Measurements from ENCODE around the gene LBH.
"Not testable (repeated sequence)": the region's sequence is repeated elsewhere in the genome, so short reads cannot be mapped to it uniquely, and the experiment has no call there.

Gene LBH

DNA sequence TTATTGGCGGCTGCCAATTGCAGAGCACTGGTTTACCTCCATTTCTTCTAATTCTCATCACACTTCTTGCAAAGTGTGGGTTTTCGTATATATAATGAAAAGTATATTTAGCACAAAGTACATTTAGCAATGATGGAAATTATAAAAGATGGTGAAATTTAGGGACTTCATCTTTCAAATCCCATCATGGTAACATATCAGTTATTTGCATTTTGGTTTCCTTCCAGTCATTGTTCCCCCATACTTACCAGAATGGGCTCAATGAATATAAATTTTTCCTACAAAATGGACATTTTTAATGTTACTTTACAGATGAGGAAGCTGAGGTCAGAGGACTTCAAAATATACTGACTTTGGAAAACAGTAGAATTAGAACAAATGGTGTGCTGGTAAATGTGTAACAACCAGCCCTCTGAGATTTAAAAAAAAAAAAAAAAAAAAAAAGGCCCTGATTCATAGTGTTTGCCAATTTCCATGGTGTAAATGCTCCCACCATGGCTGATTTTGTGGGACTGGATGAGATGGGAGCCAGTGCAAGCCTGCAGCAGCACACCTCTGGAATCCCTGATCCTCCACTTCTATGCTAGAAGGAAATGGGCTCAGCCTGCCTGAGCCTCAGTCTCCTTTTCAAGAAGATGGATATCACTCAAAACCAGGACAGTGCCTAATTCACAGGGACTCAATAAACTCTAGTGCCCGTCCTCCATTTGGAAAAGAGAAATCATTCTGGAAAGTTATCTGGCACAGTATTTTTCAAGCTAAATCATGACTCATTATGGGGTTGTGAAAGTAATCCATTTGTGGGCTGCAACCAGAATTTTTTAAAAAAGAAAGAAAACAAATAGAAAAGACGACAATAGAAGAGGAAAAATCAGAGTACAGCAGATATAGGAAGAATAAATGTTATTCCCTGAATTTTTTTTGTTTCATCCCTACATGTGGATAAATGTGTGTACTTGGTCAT lies 34.0 kb downstream of the LBH start:
- H3K36me3 ChIP-seq (ENCODE audit: control insufficient read depth, insufficient read depth, low read length) = no peaks in the 10 kb centered on the region
- H3K9me3 ChIP-seq (ENCODE audit: control insufficient read depth, insufficient read depth, low read length) = no peaks in the 10 kb centered on the region
- no peak overlapping the region for H3K9ac ChIP-seq (ENCODE audit: low read depth, low read length)
- H3K4me1 ChIP-seq (ENCODE audit: control insufficient read depth, insufficient read depth, low read length) = peaks cover 5% of the 10 kb centered on the region
- H3K27me3 ChIP-seq (ENCODE audit: control insufficient read depth, insufficient read depth, low read length) = no peaks in the 10 kb centered on the region
- no peak overlapping the region for H3K4me3 ChIP-seq (ENCODE audit: low read depth, low read length)

DNA sequence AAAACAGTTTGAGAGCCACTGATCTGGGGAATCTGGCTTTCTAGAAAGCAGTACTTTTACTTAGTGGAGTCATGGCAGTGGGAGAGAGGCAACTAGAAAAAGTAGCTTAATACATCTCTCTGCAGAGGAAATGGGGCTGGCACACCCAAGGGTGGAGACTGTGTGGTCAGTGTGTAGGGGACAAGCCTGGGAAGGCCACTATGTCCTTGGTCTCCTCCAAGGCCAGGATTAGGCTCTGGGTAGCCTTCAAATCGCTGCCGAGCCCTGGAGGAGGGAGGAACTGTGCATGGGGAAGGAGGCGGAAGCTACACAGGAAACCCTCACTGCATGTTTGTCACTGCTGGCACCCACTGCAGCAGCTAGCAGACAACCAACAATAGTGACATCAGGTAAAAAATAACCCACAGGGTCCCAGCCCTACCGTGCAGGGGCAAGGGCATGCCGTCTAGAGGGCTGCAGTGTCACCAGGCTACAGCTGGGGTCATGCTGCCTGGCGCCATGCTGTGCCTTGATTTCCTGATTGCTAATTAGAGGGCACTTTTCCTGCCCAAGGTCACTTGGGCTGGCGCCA lies 34.8 kb downstream of the LBH start:
- Histone ChIP-seq H3K4me1 (ENCODE audit: control insufficient read depth, insufficient read depth, low read length) (peaks cover 5% of the 10 kb centered on the region), H3K36me3 (ENCODE audit: control insufficient read depth, insufficient read depth, low read length) (no peaks in the 10 kb centered on the region), H3K9me3 (ENCODE audit: control insufficient read depth, insufficient read depth, low read length) (no peaks in the 10 kb centered on the region), H3K9ac (ENCODE audit: low read depth, low read length) (no peak overlapping the region), H3K4me3 (ENCODE audit: low read depth, low read length) (no peak overlapping the region), H3K27me3 (ENCODE audit: control insufficient read depth, insufficient read depth, low read length) (no peaks in the 10 kb centered on the region)

DNA sequence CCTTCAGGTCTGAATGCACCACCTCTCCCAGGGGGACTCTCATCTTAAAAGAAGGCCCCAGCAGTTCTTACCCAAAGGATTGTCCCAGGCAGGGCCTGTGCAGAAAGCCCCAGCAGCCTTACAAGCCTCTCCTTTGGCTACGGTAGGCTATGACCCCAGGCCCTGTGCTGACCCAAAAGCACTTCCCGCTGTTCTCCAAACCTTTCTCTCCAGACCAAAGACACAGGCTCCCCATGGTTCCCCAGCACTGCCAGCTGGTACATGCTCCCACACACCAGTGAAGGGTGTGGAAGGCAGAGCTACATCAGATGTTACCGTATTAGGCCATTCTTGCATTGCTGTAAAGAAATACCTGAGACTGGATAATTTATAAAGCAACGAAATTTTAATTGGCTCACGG lies 35.4 kb downstream of the LBH start:
- Histone ChIP-seq H3K9ac (ENCODE audit: low read depth, low read length) (no peak overlapping the region), H3K9me3 (ENCODE audit: control insufficient read depth, insufficient read depth, low read length) (no peaks in the 10 kb centered on the region), H3K27me3 (ENCODE audit: control insufficient read depth, insufficient read depth, low read length) (no peaks in the 10 kb centered on the region), H3K4me1 (ENCODE audit: control insufficient read depth, insufficient read depth, low read length) (peaks cover 5% of the 10 kb centered on the region), H3K36me3 (ENCODE audit: control insufficient read depth, insufficient read depth, low read length) (no peaks in the 10 kb centered on the region), H3K4me3 (ENCODE audit: low read depth, low read length) (no peak overlapping the region)

DNA sequence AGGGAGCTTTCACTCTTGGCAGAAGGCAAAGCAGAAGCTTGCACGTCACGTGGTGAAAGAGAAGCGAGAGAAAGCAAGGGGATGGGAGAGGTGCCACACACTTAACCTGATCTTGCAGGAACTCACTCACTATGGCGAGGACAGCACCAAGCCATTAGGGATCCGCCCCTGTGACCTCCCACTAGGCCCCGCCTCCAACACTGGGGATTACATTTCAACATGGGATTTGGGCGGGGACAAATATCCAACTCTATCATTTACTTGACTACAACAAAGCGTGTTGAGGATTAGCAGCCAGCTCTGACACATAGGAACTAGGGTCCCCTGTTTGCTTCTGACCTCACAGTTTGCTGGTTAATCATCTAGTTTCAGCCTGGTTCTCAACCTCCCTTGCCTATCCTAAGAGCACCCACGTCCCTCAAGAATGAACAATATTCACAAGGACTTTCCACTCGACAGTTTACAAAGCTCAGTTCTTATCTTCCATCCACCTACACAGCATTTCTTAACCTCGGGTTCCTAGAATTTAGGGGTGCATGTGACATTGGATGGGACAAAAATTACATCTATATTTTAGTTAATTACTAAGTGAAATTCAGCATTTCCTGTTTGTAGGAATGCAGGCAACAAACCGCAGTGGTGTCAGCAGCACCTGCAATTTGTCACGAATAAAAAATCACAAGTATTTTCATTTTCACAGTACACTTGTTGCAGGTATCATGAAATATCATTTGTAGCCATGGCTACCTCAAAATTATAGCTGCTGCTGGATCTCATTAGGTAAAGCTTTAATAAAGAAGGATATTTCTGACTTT lies 36.0 kb downstream of the LBH start:
- no peak overlapping the region for H3K9ac ChIP-seq (ENCODE audit: low read depth, low read length)
- no peaks in the 10 kb centered on the region for H3K9me3 ChIP-seq (ENCODE audit: control insufficient read depth, insufficient read depth, low read length)
- no peak overlapping the region for H3K4me3 ChIP-seq (ENCODE audit: low read depth, low read length)
- H3K36me3 ChIP-seq (ENCODE audit: control insufficient read depth, insufficient read depth, low read length) = no peaks in the 10 kb centered on the region
- peaks cover 5% of the 10 kb centered on the region for H3K4me1 ChIP-seq (ENCODE audit: control insufficient read depth, insufficient read depth, low read length)
- H3K27me3 ChIP-seq (ENCODE audit: control insufficient read depth, insufficient read depth, low read length) = no peaks in the 10 kb centered on the region

DNA sequence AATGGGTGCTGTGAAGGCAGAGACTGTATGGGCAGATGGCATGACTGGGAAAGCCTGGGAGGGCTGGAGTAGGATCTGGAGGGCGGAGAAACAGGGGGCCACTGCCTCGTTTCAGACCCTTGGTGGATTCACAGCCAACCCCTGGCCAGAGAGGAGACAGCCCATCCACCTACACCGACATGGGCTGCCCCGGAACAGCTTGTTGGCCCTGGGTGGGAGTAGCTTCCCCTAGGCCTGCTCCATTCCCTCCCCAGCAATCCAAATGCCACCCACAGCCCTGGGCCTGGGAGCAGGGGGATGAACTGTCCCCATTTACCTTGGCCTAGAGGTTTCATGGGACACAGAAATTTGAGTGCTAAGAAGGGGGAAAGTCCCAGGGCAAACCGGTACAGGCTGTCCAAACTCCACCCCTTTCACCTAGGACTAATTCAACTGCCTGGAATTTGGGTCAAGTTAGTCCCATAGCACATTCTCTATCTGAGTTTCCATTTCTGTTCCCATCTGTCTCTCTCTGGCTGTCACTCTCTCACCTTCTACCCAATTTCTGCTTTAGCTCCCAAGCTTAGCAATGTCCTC lies 37.0 kb downstream of the LBH start:
- Histone ChIP-seq H3K27me3 (ENCODE audit: control insufficient read depth, insufficient read depth, low read length) (no peaks in the 10 kb centered on the region), H3K9me3 (ENCODE audit: control insufficient read depth, insufficient read depth, low read length) (no peaks in the 10 kb centered on the region), H3K4me3 (ENCODE audit: low read depth, low read length) (no peak overlapping the region), H3K36me3 (ENCODE audit: control insufficient read depth, insufficient read depth, low read length) (no peaks in the 10 kb centered on the region), H3K9ac (ENCODE audit: low read depth, low read length) (no peak overlapping the region), H3K4me1 (ENCODE audit: control insufficient read depth, insufficient read depth, low read length) (peaks cover 5% of the 10 kb centered on the region)

DNA sequence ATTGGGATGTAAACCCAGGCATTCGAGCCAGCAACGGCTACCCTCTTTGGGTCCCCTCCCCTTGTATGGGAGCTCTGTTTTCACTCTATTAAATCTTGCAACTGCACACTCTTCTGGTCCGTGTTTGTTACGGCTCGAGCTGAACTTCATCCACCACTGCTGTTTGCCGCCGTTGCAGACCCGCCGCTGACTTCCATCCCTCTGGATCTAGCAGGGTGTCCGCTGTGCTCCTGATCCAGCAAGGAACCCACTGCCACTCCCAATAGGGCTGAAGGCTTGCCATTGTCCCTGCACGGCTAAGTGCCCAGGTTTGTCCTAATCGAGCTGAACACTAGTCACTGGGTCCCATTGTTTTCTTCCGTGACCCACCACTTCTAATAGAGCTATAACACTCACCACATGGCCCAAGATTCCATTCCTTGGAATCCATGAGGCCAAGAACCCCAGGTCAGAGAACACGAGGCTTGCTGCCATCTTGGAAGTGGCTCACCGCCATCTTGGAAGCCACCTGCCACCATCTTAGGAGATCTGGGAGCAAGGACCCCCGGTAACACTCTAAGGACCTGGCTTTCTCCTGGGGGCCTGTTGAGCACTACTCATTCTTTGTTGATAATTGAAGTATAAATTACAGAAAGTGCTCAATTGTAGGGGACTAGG lies 37.9 kb downstream of the LBH start:
- H3K4me1 ChIP-seq (ENCODE audit: control insufficient read depth, insufficient read depth, low read length); H3K9me3 ChIP-seq (ENCODE audit: control insufficient read depth, insufficient read depth, low read length); H3K9ac ChIP-seq (ENCODE audit: low read depth, low read length); H3K4me3 ChIP-seq (ENCODE audit: low read depth, low read length); H3K27me3 ChIP-seq (ENCODE audit: control insufficient read depth, insufficient read depth, low read length); H3K36me3 ChIP-seq (ENCODE audit: control insufficient read depth, insufficient read depth, low read length): not testable (repeated sequence)

DNA sequence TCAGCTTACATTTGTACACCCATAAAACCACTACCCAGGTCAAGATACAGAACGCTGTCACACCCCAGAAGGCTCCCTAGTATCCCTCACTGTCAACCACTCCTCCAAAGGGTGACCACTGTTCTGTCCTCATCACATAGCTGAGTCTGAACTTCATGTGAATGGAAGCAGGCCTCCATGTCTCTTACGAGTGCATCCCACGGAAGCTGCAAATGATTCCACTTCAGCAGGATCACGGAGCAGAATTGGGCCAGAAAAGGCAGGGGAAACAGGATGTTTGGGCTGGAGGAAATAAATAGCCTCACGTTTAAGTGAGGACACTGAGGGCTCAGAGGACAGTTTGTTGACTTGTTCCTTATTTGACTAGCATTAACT lies 38.4 kb downstream of the LBH start:
- H3K36me3 ChIP-seq (ENCODE audit: control insufficient read depth, insufficient read depth, low read length) = no peaks in the 10 kb centered on the region
- H3K27me3 ChIP-seq (ENCODE audit: control insufficient read depth, insufficient read depth, low read length) = no peaks in the 10 kb centered on the region
- H3K9me3 ChIP-seq (ENCODE audit: control insufficient read depth, insufficient read depth, low read length) = no peaks in the 10 kb centered on the region
- peaks cover 5% of the 10 kb centered on the region for H3K4me1 ChIP-seq (ENCODE audit: control insufficient read depth, insufficient read depth, low read length)
- H3K9ac ChIP-seq (ENCODE audit: low read depth, low read length) = no peak overlapping the region
- no peak overlapping the region for H3K4me3 ChIP-seq (ENCODE audit: low read depth, low read length)

DNA sequence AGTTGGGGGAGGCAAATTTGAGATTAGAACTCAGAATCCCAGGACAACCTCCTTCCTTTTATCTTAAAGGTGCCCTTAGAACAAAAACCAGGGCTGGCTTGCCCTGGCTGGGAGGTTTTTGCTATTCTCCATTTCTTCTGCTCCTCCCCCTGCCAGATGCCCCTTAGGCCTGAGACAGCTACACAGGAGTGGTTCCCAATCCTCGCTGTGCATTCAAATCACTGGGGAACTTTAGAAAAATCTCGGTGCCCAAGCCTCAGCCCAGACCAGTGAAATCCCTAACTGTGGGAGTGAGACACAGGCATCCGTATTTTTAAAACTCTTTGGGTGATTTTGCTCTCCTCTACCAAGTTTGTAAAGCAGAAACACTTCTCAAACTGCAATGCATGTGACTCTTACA lies 38.8 kb downstream of the LBH start:
- H3K9ac ChIP-seq (ENCODE audit: low read depth, low read length) = no peak overlapping the region
- no peak overlapping the region for H3K4me3 ChIP-seq (ENCODE audit: low read depth, low read length)
- no peaks in the 10 kb centered on the region for H3K27me3 ChIP-seq (ENCODE audit: control insufficient read depth, insufficient read depth, low read length)
- H3K4me1 ChIP-seq (ENCODE audit: control insufficient read depth, insufficient read depth, low read length) = peaks cover 5% of the 10 kb centered on the region
- H3K36me3 ChIP-seq (ENCODE audit: control insufficient read depth, insufficient read depth, low read length) = no peaks in the 10 kb centered on the region
- no peaks in the 10 kb centered on the region for H3K9me3 ChIP-seq (ENCODE audit: control insufficient read depth, insufficient read depth, low read length)

DNA sequence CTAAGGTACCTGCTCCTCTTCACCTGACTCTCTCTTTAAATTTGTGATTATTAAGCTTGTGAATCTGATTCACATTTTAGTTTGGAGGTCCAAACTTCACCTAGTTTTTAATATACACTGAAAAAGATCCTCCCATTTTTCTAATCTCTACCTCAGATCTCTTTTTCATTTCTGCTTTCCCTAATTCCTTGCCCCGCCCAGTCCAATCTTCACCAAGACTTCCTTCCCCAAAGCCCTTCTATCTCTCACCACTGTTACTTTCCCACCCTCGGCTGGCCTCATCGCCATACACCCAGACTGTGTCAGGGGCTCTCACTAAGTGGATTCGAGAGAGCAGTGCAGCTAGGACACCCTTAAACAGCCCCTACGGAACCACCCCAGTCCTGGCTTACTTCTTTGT lies 40.0 kb downstream of the LBH start:
- no peaks in the 10 kb centered on the region for H3K36me3 ChIP-seq (ENCODE audit: control insufficient read depth, insufficient read depth, low read length)
- peaks cover 5% of the 10 kb centered on the region for H3K4me1 ChIP-seq (ENCODE audit: control insufficient read depth, insufficient read depth, low read length)
- H3K9me3 ChIP-seq (ENCODE audit: control insufficient read depth, insufficient read depth, low read length) = no peaks in the 10 kb centered on the region
- no peaks in the 10 kb centered on the region for H3K27me3 ChIP-seq (ENCODE audit: control insufficient read depth, insufficient read depth, low read length)
- H3K9ac ChIP-seq (ENCODE audit: low read depth, low read length) = no peak overlapping the region
- no peak overlapping the region for H3K4me3 ChIP-seq (ENCODE audit: low read depth, low read length)

DNA sequence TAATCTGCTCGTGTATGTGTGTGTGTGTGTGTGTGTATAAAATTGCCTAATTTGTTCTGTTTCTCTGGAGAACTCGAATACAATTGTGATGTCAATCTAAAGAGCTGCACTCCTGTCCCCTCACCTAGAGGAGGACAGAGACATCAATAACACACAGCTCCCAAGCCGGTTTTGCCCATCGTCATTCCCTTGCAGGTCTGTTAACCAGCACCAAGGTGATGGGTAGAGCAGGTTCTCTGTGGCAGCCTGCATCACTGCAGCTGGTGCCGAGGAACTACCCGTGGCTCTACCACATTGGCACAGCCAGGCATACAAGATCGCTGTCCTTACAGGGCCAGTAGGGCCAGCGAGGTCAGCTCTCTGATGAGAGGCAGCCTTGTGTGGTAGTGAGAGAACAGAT lies 41.0 kb downstream of the LBH start:
- H3K4me1 ChIP-seq (ENCODE audit: control insufficient read depth, insufficient read depth, low read length) = peaks cover 3% of the 10 kb centered on the region
- no peak overlapping the region for H3K9ac ChIP-seq (ENCODE audit: low read depth, low read length)
- H3K27me3 ChIP-seq (ENCODE audit: control insufficient read depth, insufficient read depth, low read length) = no peaks in the 10 kb centered on the region
- no peaks in the 10 kb centered on the region for H3K36me3 ChIP-seq (ENCODE audit: control insufficient read depth, insufficient read depth, low read length)
- no peak overlapping the region for H3K4me3 ChIP-seq (ENCODE audit: low read depth, low read length)
- no peaks in the 10 kb centered on the region for H3K9me3 ChIP-seq (ENCODE audit: control insufficient read depth, insufficient read depth, low read length)

Data from iPS-15b (cell line).